Ectodermal cell (in vitro differentiated cells): ENCODE results near the gene ZNF593OS.

Experiments used
- H3K27ac ChIP-seq: 2 replicates; pipeline ENCODE4 v1.7.0; 2013; ENCODE audit warnings: mild to moderate bottlenecking, low read depth, low read length; ENCODE audit not compliant: insufficient read depth, poor library complexity, severe bottlenecking
- H3K27me3 ChIP-seq: 2 replicates; pipeline ENCODE4 v1.7.0; 2013; ENCODE audit warnings: mild to moderate bottlenecking, low read length; ENCODE audit not compliant: insufficient read depth, control insufficient read depth, poor library complexity, severe bottlenecking
- H3K36me3 ChIP-seq: one replicate; pipeline ENCODE4 v1.7.0; 2013; ENCODE audit warnings: low read length; ENCODE audit not compliant: control insufficient read depth, insufficient read depth
- H3K4me1 ChIP-seq: one replicate; pipeline ENCODE4 v1.7.0; 2013; ENCODE audit warnings: low read length; ENCODE audit not compliant: control insufficient read depth, insufficient read depth
- H3K4me3 ChIP-seq: 2 replicates; pipeline ENCODE4 v1.7.0; 2013; ENCODE audit warnings: low read depth, low read length, control low read depth; ENCODE audit not compliant: insufficient read depth
- H3K9me3 ChIP-seq: 2 replicates; pipeline ENCODE4 v1.7.0; 2013; ENCODE audit warnings: mild to moderate bottlenecking, low read length, moderate library complexity; ENCODE audit not compliant: control insufficient read depth
- WGBS, 2 experiments: methylation state at CpG; one replicate each; pipeline ENCODE4 v1.1.7; 2013; ENCODE audit warnings: missing lambda C conversion rate in 2 of 2; 5-methylcytosine and 5-hydroxymethylcytosine counted together

Gene ZNF593OS

GRCh38 chr1:26145041-26145959 lies 26.3 kb downstream of the ZNF593OS start:
- no peak overlapping the region for H3K27ac ChIP-seq
- no peak overlapping the region for H3K4me3 ChIP-seq
- WGBS, 2 experiments = 35 to 38% methylated on average over 19 of the region's 19 CpGs
- H3K27me3 ChIP-seq = peaks cover 30% of the 10 kb centered on the region
- no peaks in the 10 kb centered on the region for H3K9me3 ChIP-seq
- no peaks in the 10 kb centered on the region for H3K4me1 ChIP-seq
- no peaks in the 10 kb centered on the region for H3K36me3 ChIP-seq

- no peaks in the 10 kb centered on the region for H3K4me1 ChIP-seq
- H3K4me3 ChIP-seq = no peak overlapping the region
- peaks cover 24% of the 10 kb centered on the region for H3K27me3 ChIP-seq
- H3K9me3 ChIP-seq = no peaks in the 10 kb centered on the region
- no peak overlapping the region for H3K27ac ChIP-seq
- no peaks in the 10 kb centered on the region for H3K36me3 ChIP-seq
- WGBS, 2 experiments = 89 to 93% methylated on average over 8 of the region's 8 CpGs
These were observed 29.5 kb downstream of the ZNF593OS start for GRCh38 chr1:26142159-26142558.

GRCh38 chr1:26138974-26139558 lies 32.6 kb downstream of the ZNF593OS start:
- H3K27ac ChIP-seq = no peak overlapping the region
- H3K4me1 ChIP-seq = no peaks in the 10 kb centered on the region
- H3K36me3 ChIP-seq = no peaks in the 10 kb centered on the region
- H3K9me3 ChIP-seq = no peaks in the 10 kb centered on the region
- H3K4me3 ChIP-seq = no peak overlapping the region
- 83 to 86% methylated on average over 3 of the region's 3 CpGs for WGBS, 2 experiments
- H3K27me3 ChIP-seq = no peaks in the 10 kb centered on the region

GRCh38 chr1:26134466-26134865 lies 37.2 kb downstream of the ZNF593OS start:
- WGBS, 2 experiments = 88 to 93% methylated on average over 3 of the region's 3 CpGs
- Histone ChIP-seq H3K4me3 (no peak overlapping the region), H3K27ac (no peak overlapping the region), H3K27me3 (no peaks in the 10 kb centered on the region), H3K9me3 (no peaks in the 10 kb centered on the region), H3K4me1 (no peaks in the 10 kb centered on the region), H3K36me3 (no peaks in the 10 kb centered on the region)

GRCh38 chr1:26132834-26133167 lies 38.8 kb downstream of the ZNF593OS start:
- Histone ChIP-seq H3K27me3 (no peaks in the 10 kb centered on the region), H3K4me1 (no peaks in the 10 kb centered on the region), H3K9me3 (no peaks in the 10 kb centered on the region), H3K27ac (no peak overlapping the region), H3K36me3 (no peaks in the 10 kb centered on the region), H3K4me3 (no peak overlapping the region)
- WGBS, 2 experiments = 85 to 91% methylated on average over 2 of the region's 2 CpGs

GRCh38 chr1:26132128-26132833 lies 39.4 kb downstream of the ZNF593OS start:
- Histone ChIP-seq H3K27me3 (no peaks in the 10 kb centered on the region), H3K4me1 (no peaks in the 10 kb centered on the region), H3K36me3 (no peaks in the 10 kb centered on the region), H3K27ac (no peak overlapping the region), H3K4me3 (no peak overlapping the region), H3K9me3 (no peaks in the 10 kb centered on the region)
- WGBS, 2 experiments = 73 to 83% methylated on average over 4 of the region's 5 CpGs

- 65 to 80% methylated on average over 1 of the region's 1 CpG for WGBS, 2 experiments
- H3K4me1 ChIP-seq = no peaks in the 10 kb centered on the region
- no peaks in the 10 kb centered on the region for H3K36me3 ChIP-seq
- no peaks in the 10 kb centered on the region for H3K27me3 ChIP-seq
- H3K27ac ChIP-seq = no peak overlapping the region
- no peaks in the 10 kb centered on the region for H3K9me3 ChIP-seq
- no peak overlapping the region for H3K4me3 ChIP-seq
These were observed 40.9 kb downstream of the ZNF593OS start for GRCh38 chr1:26130695-26131094.

GRCh38 chr1:26129778-26130177 lies 41.9 kb downstream of the ZNF593OS start:
- Histone ChIP-seq H3K4me1 (no peaks in the 10 kb centered on the region), H3K27me3 (no peaks in the 10 kb centered on the region), H3K4me3 (no peak overlapping the region), H3K9me3 (no peaks in the 10 kb centered on the region), H3K27ac (no peak overlapping the region), H3K36me3 (no peaks in the 10 kb centered on the region)
- WGBS, 2 experiments = 89% methylated on average over 3 to 4 of the region's 4 CpGs

- WGBS, 2 experiments = 71 to 75% methylated on average over 13 of the region's 13 CpGs
- H3K36me3 ChIP-seq = no peaks in the 10 kb centered on the region
- H3K27me3 ChIP-seq = no peaks in the 10 kb centered on the region
- no peak overlapping the region for H3K27ac ChIP-seq
- H3K9me3 ChIP-seq = no peaks in the 10 kb centered on the region
- H3K4me1 ChIP-seq = no peaks in the 10 kb centered on the region
- no peak overlapping the region for H3K4me3 ChIP-seq
These were observed 44.1 kb downstream of the ZNF593OS start for GRCh38 chr1:26127235-26128163.
